GM12873 (cell line): ENCODE data around the gene SLC22A25.

Experiments used
- CTCF ChIP-seq: IDR thresholded peaks from 2 replicates; pipeline ENCODE4 v1.5.1; 2012; ENCODE audit warnings: low read depth, mild to moderate bottlenecking, moderate library complexity, low read length, control low read depth; ENCODE audit not compliant: insufficient read depth; ENCODE audit errors: missing control alignments

Gene SLC22A25

GRCh38 chr11:63262547-63262946 lies 19.1 kb upstream of the SLC22A25 start:
- TF ChIP-seq CTCF: no peak

GRCh38 chr11:63251312-63251711 lies 7.9 kb upstream of the SLC22A25 start:
- TF ChIP-seq CTCF: no peak

GRCh38 chr11:63250162-63251050 lies 7.0 kb upstream of the SLC22A25 start:
- TF ChIP-seq CTCF: no peak

GRCh38 chr11:63248966-63249365 lies 5.6 kb upstream of the SLC22A25 start:
- TF ChIP-seq CTCF: no peak

- no peak for TF ChIP-seq CTCF
Measured at GRCh38 chr11:63246045-63246444, 2.6 kb upstream of the SLC22A25 start.

GRCh38 chr11:63244862-63245261 lies 1.5 kb upstream of the SLC22A25 start:
- TF ChIP-seq CTCF: no peak

- no peak for TF ChIP-seq CTCF
Measured at GRCh38 chr11:63242089-63242781, 1.2 kb downstream of the SLC22A25 start.
